Right lobe of liver (tissue), 6 donors: ENCODE data around the gene MYCT1. TPM values are rescaled to one million over a fixed set of nuclear protein-coding genes. Genes with fewer than 3 reads are reported as not detected.
"Not testable (repeated sequence)": the region's sequence is repeated elsewhere in the genome, so short reads cannot be mapped to it uniquely, and the experiment has no call there.

Experiments
- ATAC-seq, 4 donors: fragments of 200-7000 bp; cut with Tn5 transposase; one replicate each; pipeline ENCODE4 v1.9.1; 2020; ENCODE audit warnings: mild to moderate bottlenecking in 4 of 4, moderate library complexity in 4 of 4
- DNase-seq, 3 donors: peaks; one replicate each; pipeline ENCODE4 v3.0.0-alpha.2; 2020
- H3K27ac ChIP-seq, 3 donors: fragments of 200-600 bp; one replicate each; pipeline ENCODE4 v1.8.0; 2022
- H3K27me3 ChIP-seq, 2 donors: fragments of 200-600 bp; one replicate each; pipeline ENCODE4 v1.8.0; 2022
- H3K36me3 ChIP-seq, 4 donors: fragments of 200-600 bp; sonication (generic) in 1 of 4; one replicate each; pipeline versions ENCODE4 v1.5.1 to v1.8.0; 2017 to 2022; ENCODE audit warnings: control low read depth in 1 of 4
- H3K4me1 ChIP-seq, 4 donors: fragments of 200-600 bp; sonication (generic) in 1 of 4; one replicate each; pipeline versions ENCODE4 v1.5.1 to v1.8.0; 2017 to 2022; ENCODE audit warnings: control low read depth in 1 of 4
- H3K4me3 ChIP-seq, 3 donors: fragments of 200-600 bp; one replicate each; pipeline ENCODE4 v1.8.0; 2022
- H3K9me3 ChIP-seq, 4 donors: fragments of 200-600 bp; sonication (generic) in 1 of 4; one replicate each; pipeline versions ENCODE4 v1.5.1 to v1.8.0; 2017 to 2022; ENCODE audit warnings: control low read depth in 1 of 4
- CTCF ChIP-seq, 4 donors: fragments of 200-600 bp in 3 of 4; fragments of 450-650 bp in 1 of 4; IDR thresholded peaks; one replicate each; pipeline versions ENCODE4 v1.5.1 to v1.8.0; 2016 to 2022; ENCODE audit warnings: antibody characterized with exemption in 4 of 4, mild to moderate bottlenecking in 2 of 4
- POLR2A ChIP-seq: fragments of 450-650 bp; IDR thresholded peaks from one replicate; pipeline ENCODE4 v1.6.1; 2017; ENCODE audit warnings: antibody characterized with exemption, mild to moderate bottlenecking
- whole genome bisulfite sequencing: methylation state at CpG from one replicate; pipeline ENCODE4 v1.1.6; 2018; ENCODE audit warnings: low coverage, low lambda C conversion rate; ENCODE audit not compliant: insufficient coverage; ENCODE audit errors: missing lambda C conversion rate; 5-methylcytosine and 5-hydroxymethylcytosine counted together
- intact Hi-C, 2 donors: fragments of 100-400 bp; cut with DNase I; formaldehyde crosslinking; loops; one replicate each; pipeline versions ENCODE4 v1.11.2 to v1.14.1; 2022
- total RNA-seq, 6 experiments: library from RNA; depleted of rRNA in 2 of 6; stranded (reverse); fragments of >200 nt in 2 of 6; fragmentation: NEBNext Ultra II Directional in 3 of 6; extraction: Animal tissue kit (Norgen Biotek cat#: 25700) in 3 of 6; gene quantifications; one replicate each; pipeline versions ENCODE4 v1.1.0 to v1.2.4, GENCODE V29; 2016 to 2023
- donor health status: DM: no; HTN: yes; CAD: no.
- donor health status: DM: no; HTN: no; CAD: no.
- donor health status: DM: no; HTN: no; CAD: no.
- donor health status: DM: no; HTN: yes; CAD: no.
- donor health status: DM: no; HTN: yes; CAD: no.

Gene MYCT1
- total RNA-seq, 6 experiments from 2014 or later: 2.3 to 6.6 (median 4.7) TPM

DNA sequence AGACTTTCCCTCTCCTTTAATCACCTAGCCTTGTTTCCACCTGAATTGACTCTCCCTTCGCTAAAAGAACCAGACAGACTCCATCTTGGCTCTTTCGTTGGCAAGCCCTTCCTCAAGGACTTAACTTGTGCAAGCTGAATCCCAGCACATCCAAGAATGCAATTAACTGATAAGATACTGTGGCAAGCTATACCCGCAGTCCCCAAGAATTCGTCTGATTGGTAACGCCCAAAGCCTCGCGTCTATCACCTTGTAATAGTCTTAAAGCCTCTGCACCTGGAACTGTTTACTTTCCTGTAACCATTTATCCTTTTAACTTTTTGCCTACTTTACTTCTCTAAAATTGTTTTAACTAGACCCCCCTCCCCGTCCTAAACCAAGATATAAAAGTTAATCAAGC is 15.6 kb upstream of the MYCT1 start:
- TF ChIP-seq POLR2A: no peak
- no peak for TF ChIP-seq CTCF (IDR thresholded peaks at IDR 0.05)
- no peak overlapping the region for H3K27ac ChIP-seq
- WGBS: 20% methylated on average over 8 of the region's 8 CpGs
- H3K36me3 ChIP-seq: no peaks in the 10 kb centered on the region
- DNase-seq (no peak), ATAC-seq (no peak)
- no peak overlapping the region for H3K4me3 ChIP-seq
- intact Hi-C loops: no loop called here
- H3K27me3 ChIP-seq: no peaks in the 10 kb centered on the region
- no peaks in the 10 kb centered on the region for H3K4me1 ChIP-seq
- H3K9me3 ChIP-seq: no peaks in the 10 kb centered on the region

DNA sequence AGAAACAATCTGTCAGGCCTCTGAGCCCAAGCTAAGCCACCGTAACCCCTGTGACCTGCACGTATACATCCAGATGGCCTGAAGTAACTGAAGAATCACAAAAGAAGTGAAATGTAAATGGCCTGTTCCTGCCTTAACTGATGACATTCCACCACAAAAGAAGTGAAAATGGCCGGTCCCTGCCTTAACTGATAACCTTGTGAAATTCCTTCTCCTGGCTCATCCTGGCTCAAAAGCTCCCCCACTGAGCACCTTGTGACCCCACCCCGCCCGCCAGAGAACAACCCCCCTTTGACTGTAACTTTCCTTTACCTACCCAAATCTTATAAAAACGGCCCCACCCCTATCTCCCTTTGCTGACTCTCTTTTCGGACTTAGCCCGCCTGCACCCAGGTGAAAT is 14.8 kb upstream of the MYCT1 start:
- H3K36me3 ChIP-seq, intact Hi-C loops, H3K27ac ChIP-seq, ATAC-seq, DNase-seq, H3K4me1 ChIP-seq, H3K27me3 ChIP-seq, H3K9me3 ChIP-seq, H3K4me3 ChIP-seq: not testable (repeated sequence)
- WGBS: 26% methylated on average over 8 of the region's 8 CpGs

GRCh38 chr6:152685819-152686218 is 11.9 kb upstream of the MYCT1 start:
- DNase-seq: no peak
- ATAC-seq: no peak
- Histone ChIP-seq H3K27me3 (no peaks in the 10 kb centered on the region), H3K4me3 (no peak overlapping the region), H3K9me3 (no peaks in the 10 kb centered on the region), H3K4me1 (no peaks in the 10 kb centered on the region), H3K27ac (no peak overlapping the region), H3K36me3 (no peaks in the 10 kb centered on the region)
- intact Hi-C loops: no loop called here
- 77% methylated on average over 11 of the region's 12 CpGs for WGBS
- TF ChIP-seq POLR2A: no peak
- TF ChIP-seq CTCF (IDR thresholded peaks at IDR 0.05): no peak

DNA sequence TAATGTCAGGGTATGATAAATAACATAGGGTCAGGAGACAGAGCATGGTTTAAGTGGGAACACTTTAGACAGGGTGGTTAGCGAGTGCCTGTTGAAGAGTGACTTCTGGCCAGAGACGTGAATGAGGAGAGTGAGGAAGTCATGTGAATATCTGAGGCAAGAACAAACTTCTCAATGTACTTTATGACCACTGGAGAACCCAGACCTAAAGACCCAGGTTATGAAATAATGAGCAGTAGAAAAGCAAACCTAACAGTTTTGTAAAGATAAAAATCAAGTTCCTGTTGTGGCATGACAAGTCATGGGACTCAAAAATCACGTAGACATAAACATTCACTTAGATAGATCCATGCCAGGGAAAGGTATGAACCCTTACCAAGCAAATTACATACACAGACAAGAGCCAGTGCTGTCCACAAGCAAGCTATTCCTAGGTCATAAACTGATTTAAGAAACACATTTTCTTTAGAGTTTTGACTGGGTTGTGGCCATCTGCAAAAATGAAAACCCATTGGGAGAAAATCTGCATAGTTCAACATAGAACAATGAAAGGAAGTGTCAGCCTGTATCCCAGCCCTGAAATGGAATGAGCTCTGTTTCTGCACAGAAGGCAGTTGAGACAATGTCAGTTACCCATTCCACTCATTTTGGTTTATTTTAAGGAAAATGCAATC is 2.2 kb upstream of the MYCT1 start:
- no peaks in the 10 kb centered on the region for H3K27me3 ChIP-seq
- peak in 3 of 4 donors; percentile 17 to 37 (median 34) for ATAC-seq
- intact Hi-C loops: no loop called here
- H3K4me1 ChIP-seq: no peaks in the 10 kb centered on the region
- H3K4me3 ChIP-seq: no peak overlapping the region
- WGBS: 9% methylated on average over 3 of the region's 3 CpGs
- no peaks in the 10 kb centered on the region for H3K9me3 ChIP-seq
- no peak for TF ChIP-seq CTCF (IDR thresholded peaks at IDR 0.05)
- TF ChIP-seq POLR2A: no peak
- H3K36me3 ChIP-seq: no peaks in the 10 kb centered on the region
- H3K27ac ChIP-seq: no peak overlapping the region
- no peak for DNase-seq

GRCh38 chr6:152696522-152696921 is 1.2 kb upstream of the MYCT1 start:
- Histone ChIP-seq H3K27me3 (no peaks in the 10 kb centered on the region), H3K4me3 (no peak overlapping the region), H3K36me3 (no peaks in the 10 kb centered on the region), H3K27ac (no peak overlapping the region), H3K4me1 (no peaks in the 10 kb centered on the region), H3K9me3 (no peaks in the 10 kb centered on the region)
- ATAC-seq (no peak), DNase-seq (no peak)
- WGBS: 59% methylated on average over 2 of the region's 2 CpGs
- intact Hi-C loops: no loop called here
- TF ChIP-seq POLR2A (no peak), CTCF (IDR thresholded peaks at IDR 0.05) (no peak)
